ENCODE results near the gene PGS1. TPM values are rescaled to one million over a fixed set of nuclear protein-coding genes. Genes with fewer than 3 reads are reported as not detected.
"Not testable (repeated sequence)": the region's sequence is repeated elsewhere in the genome, so short reads cannot be mapped to it uniquely, and the experiment has no call there.

PGS1 gene
- total and polyA plus RNA-seq, 2 of the 8 experiments (the other 6 are each of a cell fraction or from before 2014, with no cell fraction given), result 46.7 to 60.0 TPM

- ChIA-PET CTCF (ENCODE audit: partially characterized antibody) (interaction anchor here (0.7 to 1.6 kb wide), 3 partner anchors 24 to 1140 kb away, joined by 3 to 5 read pairs (median 4); no protein-coding TSS in a partner anchor), POLR2A (ENCODE audit: partially characterized antibody) (interaction anchor here (0.6 kb wide), 1 partner anchor 118 kb away, joined by 3 read pairs; no protein-coding TSS in a partner anchor)
- H4K20me1 ChIP-seq (replicated peaks in 1 of 2; ENCODE audit: control insufficient read depth in 1 of 2, insufficient read depth in 2 of 2, low read length in 2 of 2); H3K56ac ChIP-seq (replicated peaks; ENCODE audit: insufficient read length, low read depth, low read length); H3K23me2 ChIP-seq (ENCODE audit: low read depth, low read length); H2BK12ac ChIP-seq (ENCODE audit: low read depth, low read length); H3K79me2 ChIP-seq (ENCODE audit: control insufficient read depth in 1 of 2, insufficient read depth in 2 of 2, low read length in 2 of 2); H4K5ac ChIP-seq (ENCODE audit: insufficient read length, low read depth, low read length); H3K9ac ChIP-seq (replicated peaks in 1 of 4; ENCODE audit: extremely low read depth in 1 of 4, low read depth in 3 of 4, low read length in 3 of 4); H3K4me2 ChIP-seq (ENCODE audit: insufficient read depth in 1 of 2, low read depth in 2 of 2, low read length in 2 of 2); H3K14ac ChIP-seq (ENCODE audit: insufficient read length); DNase-seq (ENCODE audit: low read depth in 1 of 2, low spot score in 2 of 2); H4K91ac ChIP-seq (replicated peaks; ENCODE audit: insufficient read length, low read length); H3K27ac ChIP-seq (ENCODE audit: low read depth, low read length); H2AK5ac ChIP-seq (ENCODE audit: low read depth, low read length); H2BK15ac ChIP-seq (ENCODE audit: low read length); H2AFZ ChIP-seq (ENCODE audit: low read length); H3K9me3 ChIP-seq (ENCODE audit: insufficient read depth in 2 of 2, low read depth in 1 of 2, low read length in 1 of 2); H3K23ac ChIP-seq (ENCODE audit: insufficient read length); H3K27me3 ChIP-seq (replicated peaks in 1 of 4; ENCODE audit: control insufficient read depth in 3 of 4, extremely low read depth in 1 of 4, insufficient read depth in 3 of 4, low read length in 3 of 4); FAIRE-seq; H2BK5ac ChIP-seq (ENCODE audit: low read depth, low read length); H3K18ac ChIP-seq (ENCODE audit: extremely low read depth, low read length); H3K4ac ChIP-seq (replicated peaks; ENCODE audit: insufficient read length, low read depth, low read length); H3K36me3 ChIP-seq (ENCODE audit: control insufficient read depth in 2 of 4, insufficient read depth in 4 of 4, low read length in 3 of 4); H4K8ac ChIP-seq (ENCODE audit: extremely low read depth, insufficient read depth, low read length); H2BK20ac ChIP-seq (ENCODE audit: low read length); H3K4me1 ChIP-seq (replicated peaks in 1 of 4; ENCODE audit: control insufficient read depth in 3 of 4, insufficient read depth in 4 of 4, low read length in 3 of 4); H3K79me1 ChIP-seq (ENCODE audit: low read depth, low read length); H3K4me3 ChIP-seq (ENCODE audit: extremely low read depth in 1 of 4, insufficient read depth in 2 of 4, low read depth in 3 of 4, low read length in 4 of 4); H2BK120ac ChIP-seq (replicated peaks; ENCODE audit: low read depth, low read length): not testable (repeated sequence)
- 92% methylated on average over 12 of the region's 12 CpGs; no CpG with 5 or more reads in 1 of the 2 experiments for WGBS, 2 experiments (ENCODE audit: extremely low coverage in 1 of 2, insufficient coverage in 1 of 2, insufficient read length in 1 of 2, insufficient replicate concordance in 2 of 2, low coverage in 1 of 2, low lambda C conversion rate in 2 of 2, missing lambda C conversion rate in 1 of 2)
These were observed 47.1 kb upstream of the PGS1 start for GRCh38 chr17:78331355-78331754.
